ENCODE measurements around the gene PDE4D.

PDE4D gene

GRCh38 chr5:59285300-59286016, 608.1 kb downstream of the PDE4D start:
- Histone ChIP-seq H3K9me3 (ENCODE audit: control insufficient read depth, low read length) (no peaks in the 10 kb centered on the region), H3K4me3 (ENCODE audit: low read length) (no peak overlapping the region), H3K9ac (ENCODE audit: low read length) (no peak overlapping the region), H3K4me1 (ENCODE audit: control insufficient read depth, insufficient read depth, low read length) (peaks cover 6% of the 10 kb centered on the region), H3K27me3 (ENCODE audit: control insufficient read depth, insufficient read depth, low read length) (no peaks in the 10 kb centered on the region), H3K36me3 (ENCODE audit: control insufficient read depth, insufficient read depth, low read length) (no peaks in the 10 kb centered on the region)

GRCh38 chr5:59282726-59283125, 610.8 kb downstream of the PDE4D start:
- Histone ChIP-seq H3K4me3 (ENCODE audit: low read length) (no peak overlapping the region), H3K9me3 (ENCODE audit: control insufficient read depth, low read length) (no peaks in the 10 kb centered on the region), H3K27me3 (ENCODE audit: control insufficient read depth, insufficient read depth, low read length) (no peaks in the 10 kb centered on the region), H3K9ac (ENCODE audit: low read length) (no peak overlapping the region), H3K36me3 (ENCODE audit: control insufficient read depth, insufficient read depth, low read length) (no peaks in the 10 kb centered on the region), H3K4me1 (ENCODE audit: control insufficient read depth, insufficient read depth, low read length) (peaks cover 5% of the 10 kb centered on the region)

DNA sequence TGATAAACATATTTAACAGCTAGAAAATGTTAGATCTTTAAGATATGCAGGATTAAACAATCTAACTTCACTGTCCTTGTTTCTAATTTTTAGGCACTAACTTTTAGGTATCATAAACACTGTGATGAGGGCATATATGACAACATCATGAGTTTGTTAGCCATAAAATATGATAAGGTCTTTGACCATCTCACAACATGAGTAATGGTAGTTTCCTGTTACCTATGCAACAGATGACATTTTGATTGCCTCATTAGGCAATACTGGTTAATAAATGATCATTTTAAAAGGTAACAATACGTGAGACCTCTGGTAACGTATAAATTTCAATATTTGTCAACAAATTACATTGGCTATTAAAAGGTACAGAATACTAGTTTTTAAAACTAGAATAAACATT, 613.5 kb downstream of the PDE4D start:
- Histone ChIP-seq H3K36me3 (ENCODE audit: control insufficient read depth, insufficient read depth, low read length) (no peaks in the 10 kb centered on the region), H3K27me3 (ENCODE audit: control insufficient read depth, insufficient read depth, low read length) (no peaks in the 10 kb centered on the region), H3K4me3 (ENCODE audit: low read length) (no peak overlapping the region), H3K9me3 (ENCODE audit: control insufficient read depth, low read length) (no peaks in the 10 kb centered on the region), H3K4me1 (ENCODE audit: control insufficient read depth, insufficient read depth, low read length) (peaks cover 12% of the 10 kb centered on the region), H3K9ac (ENCODE audit: low read length) (no peak overlapping the region)

- H3K27me3 ChIP-seq (ENCODE audit: control insufficient read depth, insufficient read depth, low read length) = no peaks in the 10 kb centered on the region
- no peaks in the 10 kb centered on the region for H3K9me3 ChIP-seq (ENCODE audit: control insufficient read depth, low read length)
Observed at GRCh38 chr5:59276917-59277372, 616.6 kb downstream of the PDE4D start.

GRCh38 chr5:59276325-59276675, 617.2 kb downstream of the PDE4D start:
- no peaks in the 10 kb centered on the region for H3K9me3 ChIP-seq (ENCODE audit: control insufficient read depth, low read length)
- H3K9ac ChIP-seq (ENCODE audit: low read length) = peak overlapping the region; percentile 64
- H3K4me3 ChIP-seq (ENCODE audit: low read length) = no peak overlapping the region

More at GRCh38 chr5:59276917-59277372, 616.6 kb downstream of the PDE4D start:
- no peaks in the 10 kb centered on the region for H3K36me3 ChIP-seq (ENCODE audit: control insufficient read depth, insufficient read depth, low read length)
- H3K9ac ChIP-seq (ENCODE audit: low read length) = no peak overlapping the region
- peaks cover 12% of the 10 kb centered on the region for H3K4me1 ChIP-seq (ENCODE audit: control insufficient read depth, insufficient read depth, low read length)
- no peak overlapping the region for H3K4me3 ChIP-seq (ENCODE audit: low read length)

DNA sequence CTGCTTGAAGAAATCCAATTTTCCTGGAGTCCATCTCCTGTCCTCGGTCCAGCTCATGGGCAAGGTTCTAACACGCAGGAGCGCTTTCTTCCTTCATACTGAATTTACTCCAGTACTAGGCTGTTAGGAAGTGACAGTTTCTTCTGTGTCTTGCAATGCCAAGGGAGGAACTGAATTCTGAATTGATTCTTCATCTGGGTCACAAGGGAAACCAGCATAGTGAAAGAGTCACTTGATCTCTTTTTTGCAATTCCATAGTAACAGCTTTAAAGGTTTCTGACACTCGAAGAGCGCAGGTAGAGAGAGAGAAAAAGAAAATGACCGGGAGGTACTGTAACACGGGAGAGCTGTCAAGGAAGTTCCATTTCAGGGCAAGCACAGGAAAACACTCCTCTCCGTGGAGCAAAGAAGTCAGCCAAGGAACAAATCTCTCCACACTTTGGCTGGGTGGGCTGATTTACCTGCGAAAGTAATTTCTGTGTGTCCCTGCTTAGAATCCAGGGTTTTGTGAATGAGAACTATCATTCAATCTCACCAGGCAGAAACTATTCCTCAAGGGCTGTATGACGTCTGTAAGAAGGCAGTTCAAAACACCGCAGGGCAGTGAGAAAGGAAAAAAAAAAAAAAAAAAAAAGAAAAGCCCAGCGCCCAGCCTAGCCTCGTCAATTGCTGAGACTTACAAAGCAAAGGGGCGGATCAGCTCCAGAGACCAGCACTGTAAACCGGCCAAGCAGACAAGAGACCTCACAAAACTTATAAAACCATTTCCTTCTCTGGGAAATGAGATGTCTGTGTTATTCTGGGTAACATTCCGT, 617.8 kb downstream of the PDE4D start:
- peaks cover 12% of the 10 kb centered on the region for H3K4me1 ChIP-seq (ENCODE audit: control insufficient read depth, insufficient read depth, low read length)
- peak overlapping the region; percentile 26 for H3K4me3 ChIP-seq (ENCODE audit: low read length)
- H3K27me3 ChIP-seq (ENCODE audit: control insufficient read depth, insufficient read depth, low read length) = no peaks in the 10 kb centered on the region
- no peaks in the 10 kb centered on the region for H3K36me3 ChIP-seq (ENCODE audit: control insufficient read depth, insufficient read depth, low read length)
- H3K9ac ChIP-seq (ENCODE audit: low read length) = peak overlapping the region; percentile 64
- H3K9me3 ChIP-seq (ENCODE audit: control insufficient read depth, low read length) = no peaks in the 10 kb centered on the region

More at GRCh38 chr5:59276325-59276675, 617.2 kb downstream of the PDE4D start:
- Histone ChIP-seq H3K4me1 (ENCODE audit: control insufficient read depth, insufficient read depth, low read length) (peaks cover 12% of the 10 kb centered on the region), H3K36me3 (ENCODE audit: control insufficient read depth, insufficient read depth, low read length) (no peaks in the 10 kb centered on the region), H3K27me3 (ENCODE audit: control insufficient read depth, insufficient read depth, low read length) (no peaks in the 10 kb centered on the region)

GRCh38 chr5:59275170-59275509, 618.4 kb downstream of the PDE4D start:
- Histone ChIP-seq H3K27me3 (ENCODE audit: control insufficient read depth, insufficient read depth, low read length) (no peaks in the 10 kb centered on the region), H3K9me3 (ENCODE audit: control insufficient read depth, low read length) (no peaks in the 10 kb centered on the region)

DNA sequence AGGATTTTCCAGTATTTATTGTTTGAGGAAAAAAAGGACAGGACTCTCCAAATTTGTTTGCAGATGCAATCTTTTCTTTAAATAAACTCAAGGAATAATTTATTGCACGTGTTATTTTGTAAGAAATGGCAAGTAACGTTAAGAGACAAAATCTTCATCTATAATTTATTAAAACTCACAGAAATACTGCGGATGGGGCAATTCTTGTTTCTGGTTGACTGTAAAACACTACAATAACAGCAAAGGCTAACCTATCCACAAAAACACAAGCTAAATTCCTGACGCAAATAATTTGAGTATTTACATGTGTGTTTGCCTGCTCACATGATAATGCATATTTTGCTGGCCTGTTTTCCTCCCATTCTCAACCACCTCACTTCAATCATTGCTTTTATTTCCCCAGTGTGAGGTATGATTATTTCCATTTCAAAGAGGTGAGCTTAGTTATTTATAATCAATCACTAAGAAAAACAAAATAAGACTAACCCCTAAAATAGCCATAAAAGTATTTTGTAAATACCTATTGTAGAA, 619.4 kb downstream of the PDE4D start:
- Histone ChIP-seq H3K4me3 (ENCODE audit: low read length) (no peak overlapping the region), H3K9me3 (ENCODE audit: control insufficient read depth, low read length) (no peaks in the 10 kb centered on the region), H3K9ac (ENCODE audit: low read length) (peak overlapping the region; percentile 45), H3K36me3 (ENCODE audit: control insufficient read depth, insufficient read depth, low read length) (no peaks in the 10 kb centered on the region), H3K4me1 (ENCODE audit: control insufficient read depth, insufficient read depth, low read length) (peaks cover 12% of the 10 kb centered on the region), H3K27me3 (ENCODE audit: control insufficient read depth, insufficient read depth, low read length) (no peaks in the 10 kb centered on the region)

More at GRCh38 chr5:59275170-59275509, 618.4 kb downstream of the PDE4D start:
- peak overlapping the region; percentile 26 for H3K4me3 ChIP-seq (ENCODE audit: low read length)
- peaks cover 12% of the 10 kb centered on the region for H3K4me1 ChIP-seq (ENCODE audit: control insufficient read depth, insufficient read depth, low read length)
- H3K36me3 ChIP-seq (ENCODE audit: control insufficient read depth, insufficient read depth, low read length) = no peaks in the 10 kb centered on the region
- peak overlapping the region; percentile 64 for H3K9ac ChIP-seq (ENCODE audit: low read length)

DNA sequence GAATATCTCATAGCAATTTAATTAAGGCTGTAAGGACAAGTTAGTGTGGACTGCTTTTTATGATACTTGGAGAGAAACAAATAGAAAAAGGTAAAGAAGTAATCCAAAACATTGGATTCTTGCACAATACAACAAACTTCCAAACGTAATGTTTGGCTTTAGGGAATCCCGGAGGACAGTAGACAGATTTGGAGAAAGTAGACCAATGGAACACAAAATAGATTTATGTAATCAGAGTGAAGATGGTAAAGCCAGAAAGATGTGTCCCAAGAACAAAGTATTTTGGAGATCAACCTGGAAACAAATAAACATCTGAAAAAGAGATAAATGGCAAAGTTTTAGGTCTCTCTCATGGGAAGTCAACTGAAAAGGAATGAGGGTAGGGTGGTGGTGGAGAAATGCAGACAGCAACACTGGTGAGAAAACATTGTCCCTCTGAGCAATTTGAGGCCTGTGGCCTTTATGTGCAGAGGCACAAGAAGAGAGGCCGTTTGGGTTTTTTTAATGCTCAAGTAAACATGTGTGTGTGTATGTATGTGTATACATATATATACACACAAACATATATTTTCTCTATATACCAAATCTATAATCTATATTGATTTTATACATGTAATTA, 620.6 kb downstream of the PDE4D start:
- Histone ChIP-seq H3K36me3 (ENCODE audit: control insufficient read depth, insufficient read depth, low read length) (no peaks in the 10 kb centered on the region), H3K9me3 (ENCODE audit: control insufficient read depth, low read length) (no peaks in the 10 kb centered on the region), H3K27me3 (ENCODE audit: control insufficient read depth, insufficient read depth, low read length) (no peaks in the 10 kb centered on the region), H3K4me1 (ENCODE audit: control insufficient read depth, insufficient read depth, low read length) (peaks cover 12% of the 10 kb centered on the region), H3K4me3 (ENCODE audit: low read length) (no peak overlapping the region), H3K9ac (ENCODE audit: low read length) (no peak overlapping the region)

- H3K4me1 ChIP-seq (ENCODE audit: control insufficient read depth, insufficient read depth, low read length) = peaks cover 13% of the 10 kb centered on the region
- H3K27me3 ChIP-seq (ENCODE audit: control insufficient read depth, insufficient read depth, low read length) = no peaks in the 10 kb centered on the region
- no peaks in the 10 kb centered on the region for H3K9me3 ChIP-seq (ENCODE audit: control insufficient read depth, low read length)
- H3K36me3 ChIP-seq (ENCODE audit: control insufficient read depth, insufficient read depth, low read length) = no peaks in the 10 kb centered on the region
- H3K4me3 ChIP-seq (ENCODE audit: low read length) = no peak overlapping the region
- H3K9ac ChIP-seq (ENCODE audit: low read length) = no peak overlapping the region
Observed at GRCh38 chr5:59268756-59269415, 624.6 kb downstream of the PDE4D start.

DNA sequence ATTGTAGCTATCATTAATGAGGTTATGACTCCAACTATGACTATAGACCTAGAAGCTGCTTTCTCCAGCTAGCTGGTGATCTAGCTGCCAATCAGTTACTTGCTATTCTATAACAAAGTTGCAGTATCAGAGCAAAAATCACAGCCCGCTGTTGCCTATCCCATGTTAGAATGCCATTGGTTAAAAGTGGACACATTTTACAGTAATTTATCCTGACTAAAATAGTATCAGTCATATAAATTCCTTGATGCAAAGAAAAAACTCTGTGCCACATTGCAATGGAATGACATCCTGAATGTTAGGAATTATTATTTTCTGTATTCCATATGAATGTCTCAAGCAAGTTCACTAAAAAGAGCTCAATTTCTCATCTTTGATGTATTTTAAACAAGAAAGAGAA, 626.5 kb downstream of the PDE4D start:
- no peak overlapping the region for H3K4me3 ChIP-seq (ENCODE audit: low read length)
- no peaks in the 10 kb centered on the region for H3K27me3 ChIP-seq (ENCODE audit: control insufficient read depth, insufficient read depth, low read length)
- no peak overlapping the region for H3K9ac ChIP-seq (ENCODE audit: low read length)
- H3K9me3 ChIP-seq (ENCODE audit: control insufficient read depth, low read length) = no peaks in the 10 kb centered on the region
- no peaks in the 10 kb centered on the region for H3K36me3 ChIP-seq (ENCODE audit: control insufficient read depth, insufficient read depth, low read length)
- H3K4me1 ChIP-seq (ENCODE audit: control insufficient read depth, insufficient read depth, low read length) = peaks cover 13% of the 10 kb centered on the region

All from mucosa of stomach (tissue), 1 donor.